ENCODE data around the gene FOXM1. TPM values are rescaled to one million over a fixed set of nuclear protein-coding genes. Genes with fewer than 3 reads are reported as not detected.
A peak's percentile ranks its signal among the peaks of the same experiment; 100 is the strongest.
"Not testable (repeated sequence)": the region's sequence is repeated elsewhere in the genome, so short reads cannot be mapped to it uniquely, and the experiment has no call there.

Gene FOXM1
- total RNA-seq, 1 donor from 2014 or later, result 15.2 TPM

- Mint-ChIP-seq H3K36me3 (ENCODE audit: low read depth) (peaks cover 2% of the 10 kb centered on the region), H3K27ac (ENCODE audit: unreplicated experiment) (no peak overlapping the region), H3K4me3 (ENCODE audit: unreplicated experiment) (no peak overlapping the region), H3K27me3 (ENCODE audit: low read depth) (no peaks in the 10 kb centered on the region), H3K4me1 (ENCODE audit: low read depth) (peaks cover 7% of the 10 kb centered on the region), H3K9me3 (ENCODE audit: low read depth) (no peaks in the 10 kb centered on the region)
- no peak for TF ChIP-seq CTCF (IDR thresholded peaks at IDR 0.05)
- no peak for DNase-seq (ENCODE audit: low spot score)
Observed at GRCh38 chr12:2864198-2864597, 12.8 kb downstream of the FOXM1 start.

DNA sequence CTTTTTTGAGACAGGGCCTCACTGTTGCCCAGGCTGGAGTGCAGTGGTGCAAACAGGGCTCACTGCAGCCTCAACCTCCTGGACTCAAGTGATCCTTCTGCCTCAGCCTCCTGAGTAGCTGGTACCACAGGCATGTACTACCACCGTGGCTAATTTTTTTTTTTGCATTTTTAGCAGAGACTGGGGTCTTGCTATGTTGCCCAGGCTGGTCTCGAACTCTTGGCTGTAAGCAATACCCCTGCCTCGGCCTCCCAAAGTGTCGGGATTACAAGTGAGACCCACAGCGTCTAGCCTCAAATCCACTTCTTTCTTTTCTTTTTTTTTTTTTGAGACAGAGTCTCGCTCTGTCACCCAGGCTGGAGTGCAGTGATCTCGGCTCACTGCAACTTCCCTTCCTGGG lies 13.6 kb downstream of the FOXM1 start:
- not testable (repeated sequence) for DNase-seq (ENCODE audit: low spot score); H3K27me3 Mint-ChIP-seq (ENCODE audit: low read depth); H3K9me3 Mint-ChIP-seq (ENCODE audit: low read depth); H3K36me3 Mint-ChIP-seq (ENCODE audit: low read depth); H3K4me3 Mint-ChIP-seq (ENCODE audit: unreplicated experiment); H3K4me1 Mint-ChIP-seq (ENCODE audit: low read depth); H3K27ac Mint-ChIP-seq (ENCODE audit: unreplicated experiment)

- Mint-ChIP-seq H3K36me3 (ENCODE audit: low read depth) (peaks cover 4% of the 10 kb centered on the region), H3K4me3 (ENCODE audit: unreplicated experiment) (no peak overlapping the region)
- no peak for DNase-seq (ENCODE audit: low spot score)
Observed at GRCh38 chr12:2862876-2863275, 14.1 kb downstream of the FOXM1 start.

GRCh38 chr12:2860170-2860569 lies 16.8 kb downstream of the FOXM1 start:
- Mint-ChIP-seq H3K4me3 (ENCODE audit: unreplicated experiment) (no peak overlapping the region), H3K36me3 (ENCODE audit: low read depth) (peaks cover 2% of the 10 kb centered on the region), H3K27me3 (ENCODE audit: low read depth) (no peaks in the 10 kb centered on the region), H3K27ac (ENCODE audit: unreplicated experiment) (no peak overlapping the region), H3K4me1 (ENCODE audit: low read depth) (peaks cover 3% of the 10 kb centered on the region), H3K9me3 (ENCODE audit: low read depth) (no peaks in the 10 kb centered on the region)
- TF ChIP-seq CTCF (IDR thresholded peaks at IDR 0.05), result no peak
- DNase-seq (ENCODE audit: low spot score), result no peak

More at GRCh38 chr12:2862876-2863275, 14.1 kb downstream of the FOXM1 start:
- Mint-ChIP-seq H3K9me3 (ENCODE audit: low read depth) (no peaks in the 10 kb centered on the region), H3K4me1 (ENCODE audit: low read depth) (no peaks in the 10 kb centered on the region), H3K27ac (ENCODE audit: unreplicated experiment) (no peak overlapping the region), H3K27me3 (ENCODE audit: low read depth) (no peaks in the 10 kb centered on the region)
- no peak for TF ChIP-seq CTCF (IDR thresholded peaks at IDR 0.05)

DNA sequence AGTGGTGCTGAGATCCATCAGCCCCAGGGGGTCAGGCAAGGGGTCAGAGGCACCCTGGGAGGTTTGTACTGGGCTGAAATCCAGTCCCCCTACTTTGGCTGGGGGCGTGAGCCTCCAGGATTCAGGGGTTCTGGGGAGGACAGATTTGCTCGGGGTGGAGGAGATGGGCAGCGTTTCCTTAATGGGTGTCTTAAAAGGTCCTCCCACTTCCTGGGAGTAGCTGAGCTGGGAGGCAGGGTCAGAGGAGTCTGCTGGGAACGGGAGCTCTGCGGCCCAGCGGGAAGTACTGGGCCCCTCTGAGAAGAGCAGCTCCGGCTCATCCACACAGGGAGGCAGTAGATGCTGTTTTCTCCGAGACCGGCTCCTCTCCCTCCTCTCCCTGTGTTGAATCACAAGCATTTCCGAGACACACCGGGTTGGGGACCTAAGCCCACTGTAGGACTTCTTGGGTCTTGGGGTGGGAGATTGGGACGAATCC lies 18.0 kb downstream of the FOXM1 start:
- Mint-ChIP-seq H3K27ac (ENCODE audit: unreplicated experiment) (no peak overlapping the region), H3K36me3 (ENCODE audit: low read depth) (peaks cover 2% of the 10 kb centered on the region), H3K4me1 (ENCODE audit: low read depth) (peaks cover 3% of the 10 kb centered on the region), H3K4me3 (ENCODE audit: unreplicated experiment) (no peak overlapping the region), H3K9me3 (ENCODE audit: low read depth) (no peaks in the 10 kb centered on the region), H3K27me3 (ENCODE audit: low read depth) (no peaks in the 10 kb centered on the region)
- no peak for TF ChIP-seq CTCF (IDR thresholded peaks at IDR 0.05)
- peak; percentile 64 for DNase-seq (ENCODE audit: low spot score)

- no peak for DNase-seq (ENCODE audit: low spot score)
- H3K27me3 Mint-ChIP-seq (ENCODE audit: low read depth), result no peaks in the 10 kb centered on the region
- no peak for TF ChIP-seq CTCF (IDR thresholded peaks at IDR 0.05)
- peaks cover 7% of the 10 kb centered on the region for H3K4me1 Mint-ChIP-seq (ENCODE audit: low read depth)
- no peak overlapping the region for H3K4me3 Mint-ChIP-seq (ENCODE audit: unreplicated experiment)
- H3K36me3 Mint-ChIP-seq (ENCODE audit: low read depth), result peaks cover 2% of the 10 kb centered on the region
- no peak overlapping the region for H3K27ac Mint-ChIP-seq (ENCODE audit: unreplicated experiment)
- no peaks in the 10 kb centered on the region for H3K9me3 Mint-ChIP-seq (ENCODE audit: low read depth)
Observed at GRCh38 chr12:2858334-2858733, 18.6 kb downstream of the FOXM1 start.

All from chondrocyte (in vitro differentiated cells).